GM21717 (cell line): ENCODE results near the gene CDH4.

ENCODE experiments used
- ATAC-seq: cut with Tn5 transposase; IDR thresholded peaks from one replicate; pipeline ENCODE4 v1.9.1; 2021; ENCODE audit warnings: mild to moderate bottlenecking, moderate library complexity; ENCODE audit not compliant: unreplicated experiment

Gene CDH4

DNA sequence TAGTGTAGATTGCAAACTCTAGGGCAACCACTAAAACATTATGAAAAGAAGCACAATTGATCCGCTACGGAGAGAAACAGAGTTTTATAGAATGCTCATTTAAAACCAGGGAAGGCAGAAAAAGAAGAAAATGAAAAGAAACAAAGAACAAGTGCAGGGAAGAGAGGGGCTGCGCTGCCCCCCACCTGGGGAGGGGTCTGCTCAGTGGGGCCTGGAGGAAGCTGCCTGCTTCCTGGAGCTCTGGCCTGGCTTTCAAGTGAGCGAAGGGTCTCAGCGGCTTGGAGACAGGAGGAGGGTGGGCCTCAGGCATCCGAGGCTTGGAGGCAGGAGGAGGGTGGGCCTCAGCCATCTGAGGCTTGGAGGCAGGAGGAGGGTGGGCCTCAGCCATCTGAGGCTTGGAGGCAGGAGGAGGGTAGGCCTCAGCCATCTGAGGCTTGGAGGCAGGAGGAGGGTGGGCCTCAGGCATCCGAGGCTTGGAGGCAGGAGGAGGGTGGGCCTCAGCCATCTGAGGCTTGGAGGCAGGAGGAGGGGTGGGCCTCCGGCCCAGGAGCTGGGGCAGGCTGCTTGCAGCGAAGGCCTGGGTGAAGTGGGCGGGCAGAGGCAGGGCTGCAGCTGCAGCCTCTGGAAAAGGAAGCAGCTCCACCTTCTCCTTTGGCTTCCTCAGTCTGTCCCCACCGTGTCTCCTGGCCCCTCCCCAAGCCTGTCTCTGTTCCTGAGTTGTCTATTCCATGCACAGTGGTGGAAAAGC is 407.4 kb downstream of the CDH4 start:
- no peak for ATAC-seq

GRCh38 chr20:61659994-61660346 is 407.9 kb downstream of the CDH4 start:
- no peak for ATAC-seq

- ATAC-seq: no peak
Measured at GRCh38 chr20:61660559-61660958, 408.5 kb downstream of the CDH4 start.

GRCh38 chr20:61661025-61661424 is 409.0 kb downstream of the CDH4 start:
- ATAC-seq: no peak

DNA sequence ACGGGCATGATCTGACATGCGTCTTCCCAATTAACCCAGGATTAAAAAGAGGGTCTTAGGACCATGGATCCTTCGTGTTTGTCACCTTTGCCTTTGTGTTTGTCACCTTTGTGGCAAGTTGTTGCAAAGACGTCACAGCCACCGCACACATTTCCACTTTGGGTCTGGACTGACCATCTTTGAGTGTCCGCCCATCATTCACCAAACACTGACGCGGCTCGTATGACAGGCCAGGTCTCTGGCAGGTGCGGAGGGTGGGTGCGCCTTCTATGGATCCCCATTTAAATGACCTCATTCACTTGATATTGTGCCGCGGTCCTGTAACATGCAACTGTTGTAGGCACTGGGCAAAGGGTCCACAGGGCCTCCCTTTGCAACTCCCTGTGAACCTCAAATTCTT is 409.5 kb downstream of the CDH4 start:
- no peak for ATAC-seq

GRCh38 chr20:61662226-61662967 is 410.3 kb downstream of the CDH4 start:
- no peak for ATAC-seq

GRCh38 chr20:61662968-61663331 is 410.9 kb downstream of the CDH4 start:
- ATAC-seq: no peak

- ATAC-seq: no peak
Measured at GRCh38 chr20:61663521-61664425, 411.7 kb downstream of the CDH4 start.

DNA sequence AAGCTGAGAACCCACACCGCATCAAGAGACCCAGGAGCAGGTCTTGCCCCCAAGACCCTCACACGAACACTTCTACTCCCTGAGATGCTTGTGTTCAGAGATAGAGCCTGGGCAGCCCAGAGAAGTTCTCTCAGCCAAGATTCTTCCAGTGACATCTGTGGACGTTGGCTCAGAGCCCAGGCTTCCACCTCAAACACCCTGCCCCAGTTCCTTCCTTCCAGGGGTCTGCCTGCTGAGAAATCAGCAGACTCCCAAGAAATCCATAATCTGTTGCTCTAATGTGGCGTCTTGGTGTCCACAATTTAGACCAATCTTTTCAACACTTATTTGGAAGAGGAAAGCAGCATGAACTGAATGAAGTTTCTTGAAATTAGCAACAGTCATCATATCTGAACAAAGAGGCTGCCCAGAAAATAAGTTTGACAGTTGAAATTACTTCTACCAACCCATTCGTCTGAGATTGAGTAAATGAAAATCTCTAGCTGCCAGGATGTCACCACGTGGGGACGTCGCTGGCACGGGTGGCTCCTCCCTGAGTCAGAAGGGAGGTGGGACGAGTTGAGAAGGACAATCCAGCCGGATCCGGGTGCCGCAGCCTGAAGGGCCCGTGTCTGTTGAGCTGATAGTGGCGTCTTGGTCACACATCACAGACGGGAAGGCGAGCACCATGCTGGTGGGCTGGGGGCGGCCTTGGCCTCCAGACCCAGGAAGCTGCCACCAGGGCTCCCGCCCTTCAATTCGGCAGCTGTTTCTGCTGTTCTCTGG is 412.7 kb downstream of the CDH4 start:
- no peak for ATAC-seq

GRCh38 chr20:61665528-61666470 is 413.7 kb downstream of the CDH4 start:
- ATAC-seq: no peak

- no peak for ATAC-seq
Measured at GRCh38 chr20:61666471-61666832, 414.4 kb downstream of the CDH4 start.

GRCh38 chr20:61667056-61667792 is 415.2 kb downstream of the CDH4 start:
- ATAC-seq: no peak

- no peak for ATAC-seq
Measured at GRCh38 chr20:61668065-61668650, 416.1 kb downstream of the CDH4 start.

DNA sequence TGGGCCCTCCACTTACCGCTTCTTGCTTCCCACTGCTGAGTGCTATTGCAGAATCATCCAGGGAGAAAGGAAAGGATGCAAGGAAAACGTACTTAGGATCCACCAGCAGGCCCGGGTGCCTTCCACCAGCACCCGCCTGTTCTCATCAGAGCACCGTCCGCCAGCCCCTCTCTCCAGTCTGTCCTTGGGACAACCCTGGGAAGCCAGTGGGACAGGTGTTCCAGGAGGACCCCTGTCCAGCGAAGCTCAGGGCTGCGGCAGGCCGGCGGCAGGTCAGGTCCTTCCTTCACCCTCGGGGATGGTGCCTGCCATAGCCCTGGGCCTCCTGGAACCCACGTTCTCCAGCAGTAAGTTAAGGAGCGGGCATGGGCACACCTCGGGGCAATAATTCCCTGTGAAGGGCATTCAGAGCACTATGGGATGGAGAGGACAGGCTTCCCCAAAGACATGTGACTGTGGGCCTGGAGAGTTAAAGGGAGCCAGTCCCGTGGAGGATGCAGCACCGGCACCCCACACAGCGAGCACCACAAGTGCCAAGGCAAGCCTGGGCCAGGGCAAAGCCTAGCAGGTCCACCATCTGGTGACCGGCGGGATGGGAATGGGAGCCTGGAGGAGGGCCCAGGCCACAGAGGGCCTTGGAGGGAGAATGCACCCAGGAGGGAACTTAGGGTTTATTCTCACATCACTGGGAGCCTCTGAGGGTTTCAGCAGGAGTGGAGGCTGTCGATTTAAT is 416.9 kb downstream of the CDH4 start:
- ATAC-seq: no peak

DNA sequence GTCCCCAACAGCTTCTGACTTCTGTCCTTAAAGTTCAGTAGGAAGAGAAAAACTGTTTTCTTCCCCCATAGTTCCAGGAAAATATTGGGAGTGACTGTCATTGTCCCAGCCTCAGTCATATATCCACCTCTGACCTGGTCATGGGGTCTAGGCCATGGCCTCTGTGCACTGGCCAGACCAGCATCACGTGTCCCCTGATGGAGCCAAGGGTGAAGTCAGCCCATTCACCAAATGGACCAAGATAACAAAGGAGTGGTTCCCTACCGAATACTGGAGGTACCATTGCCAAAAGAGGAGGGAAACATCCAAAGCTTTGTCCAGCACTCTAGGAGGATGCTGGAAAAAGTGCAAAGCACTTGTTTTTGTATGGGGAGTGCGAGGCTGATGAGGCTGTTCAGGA is 418.2 kb downstream of the CDH4 start:
- no peak for ATAC-seq

DNA sequence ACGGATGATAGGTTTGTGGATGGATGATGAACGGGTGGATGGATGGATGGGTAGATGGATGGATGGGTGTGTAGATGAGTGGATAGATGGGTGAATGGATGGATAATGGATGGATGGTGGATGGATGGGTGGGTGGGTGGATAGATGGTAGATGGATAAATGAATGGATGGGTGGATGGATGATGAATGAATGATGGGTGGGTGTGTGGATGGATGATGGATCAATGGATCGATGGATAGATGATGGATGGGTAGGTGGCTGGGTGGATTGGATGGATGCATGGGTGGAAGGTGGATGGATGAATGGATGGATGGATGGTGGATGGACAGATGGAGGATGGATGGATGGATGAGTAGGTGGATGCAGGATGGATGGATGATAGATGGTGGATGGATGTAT is 419.5 kb downstream of the CDH4 start:
- ATAC-seq: no peak

DNA sequence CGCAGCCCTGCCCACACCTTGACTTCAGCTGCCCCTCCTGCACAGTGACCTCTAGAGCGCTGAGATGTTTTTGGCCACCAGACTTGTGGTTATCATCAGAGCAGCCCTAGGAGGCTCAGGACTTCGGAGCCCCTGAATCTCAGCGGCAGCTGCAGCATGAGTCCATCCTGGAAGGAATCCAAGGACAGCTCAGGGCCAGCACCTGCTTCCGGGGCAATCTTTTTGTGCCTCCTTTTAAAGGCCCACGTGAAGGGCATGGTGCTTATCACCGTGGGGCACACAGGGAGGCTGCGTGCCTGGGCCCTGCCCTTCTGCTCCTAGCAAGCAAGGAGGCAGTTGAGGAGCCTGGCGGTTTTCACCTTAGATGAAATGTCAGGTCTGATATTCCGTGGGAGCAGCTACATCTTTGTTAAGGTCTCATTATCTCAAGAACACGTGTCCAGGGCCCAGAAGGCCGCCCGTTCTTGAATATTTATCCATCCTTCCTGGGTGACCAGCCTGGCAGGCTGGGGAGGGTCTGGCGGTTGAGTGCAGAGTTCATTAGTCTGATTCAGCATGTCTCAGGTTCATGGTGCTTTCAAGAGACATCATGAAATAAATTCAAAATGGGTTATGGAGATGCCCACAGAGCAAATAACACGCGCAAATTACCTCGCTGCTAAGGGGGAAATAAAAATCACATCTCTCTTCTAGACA is 421.2 kb downstream of the CDH4 start:
- ATAC-seq: no peak

DNA sequence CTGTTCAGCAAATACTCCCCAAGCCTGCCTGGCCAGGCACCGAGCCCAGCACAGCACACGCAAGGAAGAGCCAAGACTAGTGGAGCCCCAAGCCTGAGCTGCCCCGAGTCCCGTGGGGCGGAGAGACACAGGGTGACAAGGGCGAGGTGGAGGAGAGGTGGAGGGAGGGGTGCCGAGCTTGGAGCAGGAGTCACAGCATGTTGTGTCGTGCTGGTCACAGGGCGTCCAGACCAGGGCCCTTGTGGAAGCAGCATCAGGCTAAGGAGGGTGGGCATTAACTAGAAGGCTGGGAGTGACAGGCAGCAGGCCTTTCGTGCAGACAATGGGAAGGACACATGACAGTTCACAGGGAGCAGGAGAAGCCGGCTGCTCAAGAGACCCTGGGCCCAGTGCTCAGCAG is 422.1 kb downstream of the CDH4 start:
- no peak for ATAC-seq
